Natural killer cell (primary cell): ENCODE data around the gene IL17REL. TPM values are rescaled to one million over a fixed set of nuclear protein-coding genes. Genes with fewer than 3 reads are reported as not detected.
A peak's percentile ranks its signal among the peaks of the same experiment; 100 is the strongest.

Source experiments
- ATAC-seq, 3 donors: fragments of 150-1000 bp in 2 of 3; fragments of 200-7000 bp in 1 of 3; cut with Tn5 transposase; 1 replicate in 1 of 3; 2 replicates in 2 of 3; pipeline ENCODE4 v1.10.0; 2021; ENCODE audit warnings: mild to moderate bottlenecking in 2 of 3, moderate library complexity in 2 of 3
- DNase-seq, 2 donors: peaks; one replicate each; pipeline versions ENCODE4 v3.0.0 to v3.0.0-alpha.2; 2013 to 2021; ENCODE audit warnings: mixed read lengths in 1 of 2
- H3K27ac ChIP-seq: one replicate; pipeline ENCODE4 v1.5.1; 2013; ENCODE audit warnings: mild to moderate bottlenecking, low read length
- H3K27me3 ChIP-seq: one replicate; pipeline ENCODE4 v1.6.1; 2013; ENCODE audit warnings: low read length; ENCODE audit not compliant: control insufficient read depth, insufficient read depth
- H3K36me3 ChIP-seq: one replicate; pipeline ENCODE4 v1.6.1; 2013; ENCODE audit warnings: low read length; ENCODE audit not compliant: control insufficient read depth, insufficient read depth
- H3K4me1 ChIP-seq: one replicate; pipeline ENCODE4 v1.6.1; 2013; ENCODE audit warnings: low read length; ENCODE audit not compliant: control insufficient read depth, insufficient read depth
- H3K4me3 ChIP-seq: one replicate; pipeline ENCODE4 v1.5.1; 2013; ENCODE audit warnings: low read length
- H3K9me3 ChIP-seq: one replicate; pipeline ENCODE4 v1.6.1; 2013; ENCODE audit warnings: low read length; ENCODE audit not compliant: control insufficient read depth, insufficient read depth
- H3K27ac Mint-ChIP-seq, 2 donors: one replicate each; pipeline ENCODE4 v1.8.0; 2022; ENCODE audit warnings: mild to moderate bottlenecking in 2 of 2, mixed read lengths in 2 of 2, moderate library complexity in 1 of 2
- H3K27me3 Mint-ChIP-seq, 2 donors: one replicate each; pipeline ENCODE4 v1.8.0; 2022; ENCODE audit warnings: low read depth in 2 of 2, mixed read lengths in 2 of 2
- H3K36me3 Mint-ChIP-seq: one replicate; pipeline ENCODE4 v1.8.0; 2022; ENCODE audit warnings: mixed read lengths
- H3K4me1 Mint-ChIP-seq, 2 donors: one replicate each; pipeline ENCODE4 v1.8.0; 2022; ENCODE audit warnings: mixed read lengths in 2 of 2
- H3K4me3 Mint-ChIP-seq: one replicate; pipeline ENCODE4 v1.8.0; 2022; ENCODE audit warnings: mild to moderate bottlenecking, moderate library complexity, mixed read lengths
- H3K9me3 Mint-ChIP-seq, 2 donors: one replicate each; pipeline ENCODE4 v1.8.0; 2022; ENCODE audit warnings: mixed read lengths in 2 of 2
- WGBS: methylation state at CpG from one replicate; pipeline ENCODE4 v1.1.7; 2013; ENCODE audit warnings: missing lambda C conversion rate; ENCODE audit not compliant: insufficient coverage; 5-methylcytosine and 5-hydroxymethylcytosine counted together
- intact Hi-C: fragments of 100-400 bp; cut with micrococcal nuclease; formaldehyde crosslinking; loops from one replicate; pipeline ENCODE4 v1.14.2; 2022
- total RNA-seq, 4 donors: library from RNA; stranded (reverse); fragments of 120-200 nt in 1 of 4; gene quantifications; one replicate each; pipeline versions ENCODE4 v1.2.3 to v1.2.4, GENCODE V29; 2013 to 2022
- TF ChIP-seq, protein P1 (sequence below): fragments of 200-600 bp; IDR thresholded peaks from one replicate; pipeline ENCODE4 v1.8.0; 2022; ENCODE audit warnings: antibody characterized with exemption

Gene IL17REL
- total RNA-seq, 3 donors from 2014 or later (not counting 1 experiment from before 2014, with no cell fraction given): not detected

DNA sequence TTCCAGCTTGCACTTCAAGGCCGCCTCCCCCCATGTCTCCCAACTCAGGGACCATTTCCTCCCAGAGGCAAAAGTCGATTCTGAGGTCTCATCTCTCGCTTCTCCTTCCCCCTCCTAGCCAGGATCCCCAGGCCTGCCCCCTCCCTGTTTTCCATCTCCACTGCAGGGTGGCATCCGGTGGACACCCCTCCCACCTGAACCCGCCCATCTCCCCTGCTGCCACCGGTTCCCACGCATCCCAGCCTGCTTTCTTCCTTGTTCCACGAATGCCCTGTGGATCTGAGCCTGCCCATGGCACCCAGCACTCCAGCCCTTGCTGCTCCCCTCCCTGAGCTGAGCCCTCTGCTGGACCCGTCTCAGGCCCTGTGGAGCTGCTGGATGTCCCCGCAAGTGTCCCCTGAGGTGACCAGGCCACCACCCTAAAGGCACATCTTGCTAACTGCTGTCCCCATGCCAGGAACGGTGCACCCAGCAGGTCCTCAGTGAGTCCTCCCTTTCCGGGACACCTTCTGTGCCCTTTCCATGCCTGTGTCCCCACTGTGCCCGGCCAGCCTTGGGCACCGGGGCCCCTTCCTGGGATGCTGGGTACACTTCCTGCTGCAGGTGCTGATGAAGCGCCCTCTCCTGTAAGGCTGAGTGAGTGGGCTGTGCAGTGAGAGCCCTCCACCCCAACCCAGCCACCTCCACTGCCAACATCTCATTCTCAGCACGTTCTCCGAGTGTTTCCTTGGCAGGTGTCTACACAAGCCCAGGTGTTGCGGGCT, 936 bp downstream of the IL17REL start:
- Histone ChIP-seq H3K4me3 (no peak overlapping the region), H3K4me1 (peaks cover 35% of the 10 kb centered on the region), H3K36me3 (no peaks in the 10 kb centered on the region), H3K27ac (no peak overlapping the region), H3K9me3 (no peaks in the 10 kb centered on the region), H3K27me3 (peaks cover 10% of the 10 kb centered on the region)
- Mint-ChIP-seq H3K36me3 (no peaks in the 10 kb centered on the region), H3K4me3 (peak overlapping the region; percentile 67), H3K27me3 (peaks cover 9 to 20% of the 10 kb centered on the region in 2 donors), H3K9me3 (no peaks in the 10 kb centered on the region), H3K27ac (peak overlapping the region in 1 of 2 donors; percentile 80), H3K4me1 (peaks cover 0 to 13% of the 10 kb centered on the region in 2 donors)
- 65% methylated on average over 18 of the region's 18 CpGs for WGBS
- DNase-seq (no peak), ATAC-seq (no peak)
- TF ChIP-seq, protein P1, sequence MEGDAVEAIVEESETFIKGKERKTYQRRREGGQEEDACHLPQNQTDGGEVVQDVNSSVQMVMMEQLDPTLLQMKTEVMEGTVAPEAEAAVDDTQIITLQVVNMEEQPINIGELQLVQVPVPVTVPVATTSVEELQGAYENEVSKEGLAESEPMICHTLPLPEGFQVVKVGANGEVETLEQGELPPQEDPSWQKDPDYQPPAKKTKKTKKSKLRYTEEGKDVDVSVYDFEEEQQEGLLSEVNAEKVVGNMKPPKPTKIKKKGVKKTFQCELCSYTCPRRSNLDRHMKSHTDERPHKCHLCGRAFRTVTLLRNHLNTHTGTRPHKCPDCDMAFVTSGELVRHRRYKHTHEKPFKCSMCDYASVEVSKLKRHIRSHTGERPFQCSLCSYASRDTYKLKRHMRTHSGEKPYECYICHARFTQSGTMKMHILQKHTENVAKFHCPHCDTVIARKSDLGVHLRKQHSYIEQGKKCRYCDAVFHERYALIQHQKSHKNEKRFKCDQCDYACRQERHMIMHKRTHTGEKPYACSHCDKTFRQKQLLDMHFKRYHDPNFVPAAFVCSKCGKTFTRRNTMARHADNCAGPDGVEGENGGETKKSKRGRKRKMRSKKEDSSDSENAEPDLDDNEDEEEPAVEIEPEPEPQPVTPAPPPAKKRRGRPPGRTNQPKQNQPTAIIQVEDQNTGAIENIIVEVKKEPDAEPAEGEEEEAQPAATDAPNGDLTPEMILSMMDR: no peak
- intact Hi-C loops: no loop called here

DNA sequence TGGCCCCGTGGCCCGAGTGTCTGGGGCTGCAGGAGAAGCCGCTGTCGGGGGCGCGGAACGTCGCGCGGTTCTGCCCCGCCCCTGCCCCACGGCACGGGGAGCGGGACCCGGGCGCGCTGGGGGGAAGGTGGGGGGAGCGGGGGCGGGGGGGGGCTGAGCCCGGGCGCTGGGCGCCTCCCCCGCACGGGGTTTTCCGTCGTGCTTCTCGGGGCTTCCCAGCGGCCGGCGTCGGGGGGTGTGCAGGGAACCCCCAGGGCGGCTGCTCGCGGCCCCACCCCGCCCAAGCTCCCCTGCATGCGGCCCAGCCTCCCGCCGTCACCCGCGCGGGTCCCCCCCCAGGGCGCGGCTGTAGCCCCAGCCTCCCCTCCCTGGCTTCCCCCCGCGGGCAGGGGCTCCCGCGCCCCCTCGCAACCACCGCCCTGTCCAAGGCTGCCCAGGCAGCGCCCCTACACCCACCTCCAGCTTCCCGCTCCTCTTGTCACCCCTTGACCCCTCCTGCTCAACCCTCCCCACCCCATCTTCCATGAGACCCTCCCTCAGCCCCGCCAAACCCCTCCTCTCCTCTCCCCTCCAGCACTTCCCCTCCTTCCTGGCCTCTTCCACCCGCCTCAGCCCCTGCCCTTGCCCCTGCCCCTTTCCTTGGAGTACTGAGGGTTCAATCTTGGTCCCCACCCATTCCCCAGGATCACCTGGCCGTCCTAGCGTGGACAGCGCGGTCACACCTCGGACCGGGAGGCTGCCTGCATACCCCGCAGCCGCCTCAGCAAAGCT, 1.7 kb downstream of the IL17REL start:
- Histone ChIP-seq H3K36me3 (no peaks in the 10 kb centered on the region), H3K4me1 (peaks cover 27% of the 10 kb centered on the region), H3K9me3 (no peaks in the 10 kb centered on the region), H3K27me3 (peaks cover 10% of the 10 kb centered on the region), H3K27ac (no peak overlapping the region), H3K4me3 (no peak overlapping the region)
- DNase-seq (peak; percentile 59 to 90), ATAC-seq (peak; percentile 86 to 96 (median 94))
- 5% methylated on average over 51 of the region's 61 CpGs for WGBS
- intact Hi-C loops: no loop called here
- Mint-ChIP-seq H3K9me3 (no peaks in the 10 kb centered on the region), H3K4me1 (peaks cover 0 to 11% of the 10 kb centered on the region in 2 donors), H3K4me3 (no peak overlapping the region), H3K36me3 (no peaks in the 10 kb centered on the region), H3K27ac (peak overlapping the region in 1 of 2 donors; percentile 80), H3K27me3 (peaks cover 9 to 20% of the 10 kb centered on the region in 2 donors)
- TF ChIP-seq, protein P1: no peak

DNA sequence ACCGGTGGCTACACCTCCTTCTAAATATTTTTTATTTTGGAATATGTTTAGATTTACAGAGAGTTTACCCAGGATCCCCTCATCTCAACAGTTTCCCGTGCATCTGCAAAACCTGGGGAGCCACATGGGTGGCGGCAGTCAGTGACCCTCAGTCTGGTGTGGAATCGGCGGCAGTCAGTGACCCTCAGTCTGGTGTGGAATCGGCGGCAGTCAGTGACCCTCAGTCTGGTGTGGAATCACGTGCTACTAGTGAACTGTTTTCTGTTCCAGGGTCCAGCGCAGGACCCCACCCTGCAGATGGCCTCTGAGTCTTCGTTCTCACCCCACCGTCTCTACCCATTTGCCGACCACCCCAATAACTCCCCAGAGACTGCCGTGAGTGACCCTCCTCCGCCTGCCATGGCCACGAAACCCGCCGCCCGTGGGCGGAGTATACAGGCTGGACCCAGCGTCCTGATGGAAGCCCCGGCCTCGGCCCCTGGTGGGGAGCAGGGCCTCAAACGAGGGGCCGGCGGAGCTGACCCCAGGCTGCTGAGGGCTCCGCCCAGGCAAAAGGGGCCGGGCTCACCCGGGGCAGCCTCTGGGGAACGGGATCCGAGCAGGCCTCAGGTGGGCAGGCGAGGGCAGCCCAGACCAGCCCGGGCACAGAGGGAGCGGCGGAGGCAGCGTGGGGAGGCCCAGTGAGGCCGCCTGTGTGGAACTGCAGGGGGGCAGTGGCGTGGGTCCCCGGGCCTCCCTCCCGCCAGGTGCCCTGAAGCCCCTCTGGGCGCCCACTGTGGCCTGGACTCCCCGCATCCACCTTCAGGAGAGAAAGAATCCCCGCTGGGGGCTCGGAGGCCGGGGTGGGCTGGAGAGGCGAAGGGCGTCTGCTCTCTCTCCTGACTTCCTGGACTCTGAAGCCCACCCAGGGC, 2.5 kb downstream of the IL17REL start:
- intact Hi-C loops: no loop called here
- Histone ChIP-seq H3K27ac (no peak overlapping the region), H3K36me3 (no peaks in the 10 kb centered on the region), H3K9me3 (no peaks in the 10 kb centered on the region), H3K4me1 (peaks cover 22% of the 10 kb centered on the region), H3K4me3 (no peak overlapping the region), H3K27me3 (peaks cover 10% of the 10 kb centered on the region)
- 69% methylated on average over 44 of the region's 46 CpGs for WGBS
- Mint-ChIP-seq H3K4me1 (peaks cover 0 to 10% of the 10 kb centered on the region in 2 donors), H3K36me3 (no peaks in the 10 kb centered on the region), H3K4me3 (no peak overlapping the region), H3K27ac (no peak overlapping the region), H3K9me3 (no peaks in the 10 kb centered on the region), H3K27me3 (peaks cover 9 to 22% of the 10 kb centered on the region in 2 donors)
- TF ChIP-seq, protein P1: no peak
- ATAC-seq (peak in 1 of 3 donors; percentile 1), DNase-seq (no peak)
